GM19467 (cell line): ENCODE measurements around the gene KRTAP12-4.
"Not testable (repeated sequence)": the region's sequence is repeated elsewhere in the genome, so short reads cannot be mapped to it uniquely, and the experiment has no call there.

Experiments
- ATAC-seq: cut with Tn5 transposase; IDR thresholded peaks from one replicate; pipeline ENCODE4 v1.9.1; 2021; ENCODE audit warnings: mild to moderate bottlenecking, moderate library complexity; ENCODE audit not compliant: unreplicated experiment

The KRTAP12-4 gene

DNA sequence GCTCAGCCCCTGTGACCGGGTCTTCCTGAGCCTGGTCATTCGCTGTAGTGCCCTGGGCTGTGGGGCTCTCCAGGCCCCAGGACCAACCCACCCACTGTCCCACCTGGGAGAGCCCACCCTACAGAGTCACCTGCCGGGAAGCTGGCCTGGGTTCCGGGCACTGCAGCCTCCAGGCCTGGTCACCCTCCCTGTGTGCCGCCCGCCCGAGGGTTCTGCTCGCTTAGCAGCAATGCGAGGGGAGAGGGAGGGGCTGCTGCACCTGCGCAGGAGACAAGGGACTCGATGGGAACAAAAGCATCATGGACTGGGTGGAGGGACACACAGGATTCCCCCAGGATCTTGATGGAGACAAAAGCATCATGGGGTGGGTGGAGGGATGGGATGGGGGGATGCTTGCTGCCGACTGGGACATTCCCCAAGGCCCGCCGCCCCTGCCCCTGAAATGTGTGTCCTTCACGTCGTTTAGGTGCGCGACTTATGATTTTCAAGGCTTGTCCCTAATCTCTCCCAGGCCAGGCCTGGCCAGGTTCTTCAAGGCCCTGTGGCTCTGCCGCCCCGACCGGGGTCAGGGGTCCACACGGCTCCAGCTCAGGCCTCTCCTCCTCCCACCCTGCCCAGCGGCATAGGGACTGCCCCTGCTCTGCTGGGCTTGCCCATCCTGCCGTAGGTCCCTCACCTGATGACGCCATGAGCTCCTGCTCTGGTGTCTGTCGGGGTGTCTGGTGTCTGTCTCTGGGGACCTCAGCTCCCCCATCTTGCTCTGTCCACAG is 40.9 kb downstream of the KRTAP12-4 start:
- no peak for ATAC-seq

DNA sequence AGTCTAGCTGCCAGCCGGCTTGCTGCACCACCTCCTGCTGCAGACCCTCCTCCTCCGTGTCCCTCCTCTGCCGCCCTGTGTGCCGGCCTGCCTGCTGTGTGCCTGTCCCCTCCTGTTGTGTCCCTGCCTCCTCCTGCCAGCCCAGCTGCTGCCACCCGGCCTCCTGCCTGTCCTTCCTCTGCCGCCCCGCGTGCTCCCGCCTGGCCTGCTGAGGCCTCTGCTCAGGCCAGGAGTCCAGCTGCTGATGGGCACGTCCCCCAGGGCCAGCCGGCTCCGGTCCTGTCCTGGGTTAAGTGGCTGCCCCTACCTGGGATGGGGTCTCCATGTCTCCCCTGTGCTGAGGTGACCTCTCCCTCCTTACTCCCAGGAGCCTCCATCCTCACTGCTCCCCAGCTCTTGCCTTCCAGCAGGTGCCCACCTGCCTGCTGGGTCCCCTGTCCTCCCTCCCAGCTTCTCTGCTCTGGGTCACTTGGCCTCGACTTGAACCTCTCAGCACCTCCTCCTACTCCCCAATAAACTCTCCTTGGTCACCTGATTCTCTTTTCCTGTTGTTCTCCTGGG is 41.7 kb downstream of the KRTAP12-4 start:
- no peak for ATAC-seq

DNA sequence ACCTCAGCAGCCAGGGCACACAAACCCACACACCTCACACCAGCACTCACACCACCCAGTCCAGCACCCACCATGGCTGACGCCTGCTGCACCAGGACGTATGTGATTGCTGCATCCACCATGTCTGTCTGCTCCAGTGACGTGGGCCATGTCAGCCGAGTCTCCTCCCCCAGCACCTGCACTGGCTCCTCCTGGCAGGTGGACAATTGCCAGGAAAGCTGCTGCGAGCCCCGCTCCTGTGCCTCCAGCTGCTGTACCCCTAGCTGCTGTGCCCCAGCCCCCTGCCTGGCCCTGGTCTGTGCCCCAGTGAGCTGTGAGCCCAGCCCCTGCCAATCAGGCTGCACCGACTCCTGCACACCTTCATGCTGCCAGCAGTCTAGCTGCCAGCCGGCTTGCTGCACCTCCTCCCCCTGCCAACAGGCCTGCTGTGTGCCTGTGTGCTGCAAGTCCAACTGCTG is 42.4 kb downstream of the KRTAP12-4 start, which contains the start of gene KRTAP10-8:
Gene KRTAP10-8 (plus strand): TSS at position 51 of the 458 bp plus-strand sequence. CDS start 22 bp downstream, at position 73.
- no peak for ATAC-seq

DNA sequence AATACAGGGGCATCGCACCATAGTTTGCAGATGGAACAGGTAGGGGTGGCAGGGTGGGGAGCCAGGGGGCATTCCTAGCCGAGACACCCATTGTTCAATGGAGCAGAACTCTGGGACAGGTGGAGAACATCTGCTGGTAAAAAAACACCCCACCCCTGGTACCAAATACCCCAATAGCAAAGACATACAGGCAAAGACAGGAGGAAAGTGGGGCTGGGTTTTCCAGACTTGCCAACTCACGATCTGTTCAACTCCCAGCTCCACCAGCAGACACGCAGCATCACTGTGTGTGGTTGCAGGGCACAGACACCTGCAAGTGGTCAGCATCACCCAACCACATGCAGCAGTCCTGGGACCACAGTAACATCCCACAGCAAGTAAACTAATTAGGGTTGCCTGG is 42.9 kb downstream of the KRTAP12-4 start:
- no peak for ATAC-seq

DNA sequence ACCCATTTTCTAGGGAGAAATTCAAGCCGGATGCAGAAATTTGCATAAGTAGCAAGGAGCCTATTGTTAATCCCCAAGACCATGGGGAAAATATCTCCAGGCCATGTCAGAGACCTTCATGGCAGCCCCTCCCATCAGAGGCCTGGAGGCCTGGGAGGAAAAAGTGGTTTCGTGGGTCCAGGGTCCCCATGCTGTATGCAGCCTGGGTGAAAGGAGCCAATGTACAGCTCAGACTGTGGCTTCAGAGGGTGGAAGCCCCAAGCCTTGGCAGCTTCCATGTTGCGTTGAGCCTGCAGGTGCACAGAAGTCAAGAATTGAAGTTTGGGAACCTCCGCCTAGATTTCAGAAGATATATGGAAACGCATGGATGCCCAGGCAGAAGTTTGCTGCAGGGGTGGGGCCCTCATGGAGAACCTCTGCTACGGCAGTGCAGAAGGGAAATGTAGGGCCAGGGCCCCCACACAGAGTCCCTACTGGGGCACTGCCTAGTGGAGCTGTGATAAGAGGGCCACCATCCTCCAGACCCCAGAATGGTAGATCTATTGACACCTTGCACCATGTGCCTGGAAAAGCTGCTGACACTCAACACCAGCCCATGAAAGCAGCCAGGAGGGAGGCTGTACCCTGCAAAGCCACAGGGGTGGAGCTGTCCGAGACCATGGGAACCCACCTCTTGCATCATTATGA is 44.2 kb downstream of the KRTAP12-4 start:
- ATAC-seq = not testable (repeated sequence)

DNA sequence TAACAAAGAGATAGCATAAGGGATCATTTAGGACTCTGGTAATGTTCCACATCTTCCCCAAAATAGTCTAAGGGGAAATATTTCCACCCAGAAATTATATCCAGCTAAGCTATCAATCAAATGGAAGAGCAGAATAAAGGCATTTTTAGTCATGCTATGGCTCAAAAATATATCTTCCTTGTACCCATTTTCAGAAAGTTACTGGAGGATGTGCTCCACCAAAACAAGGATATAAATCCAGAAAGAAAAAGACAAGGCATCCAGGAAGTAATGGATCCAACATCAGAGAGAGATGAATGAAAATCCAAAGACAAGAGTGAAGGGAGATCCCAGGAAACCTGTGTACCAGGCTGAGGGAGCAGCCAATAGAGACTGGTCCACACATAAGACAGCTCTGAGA is 45.3 kb downstream of the KRTAP12-4 start:
- no peak for ATAC-seq

DNA sequence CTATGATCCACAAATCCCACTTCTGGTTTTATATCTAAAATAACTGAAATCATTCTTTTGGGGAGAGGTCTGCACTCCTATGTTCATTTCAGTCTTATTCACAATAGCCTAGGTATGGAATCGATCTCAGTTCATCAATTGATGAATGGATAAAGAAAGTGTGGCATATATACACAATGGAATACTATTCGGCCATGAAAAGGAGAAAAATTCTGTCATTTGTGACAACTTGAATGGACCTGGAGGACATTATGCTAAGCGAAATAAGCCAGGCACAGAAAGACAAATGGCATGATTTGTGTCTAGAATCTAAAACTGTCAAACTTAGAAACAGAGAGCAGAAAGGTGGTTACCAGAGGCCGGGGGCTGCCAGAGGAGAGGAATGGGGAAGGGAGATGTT is 48.0 kb downstream of the KRTAP12-4 start:
- no peak for ATAC-seq
